ENCODE measurements around the gene STK24.

DNA sequence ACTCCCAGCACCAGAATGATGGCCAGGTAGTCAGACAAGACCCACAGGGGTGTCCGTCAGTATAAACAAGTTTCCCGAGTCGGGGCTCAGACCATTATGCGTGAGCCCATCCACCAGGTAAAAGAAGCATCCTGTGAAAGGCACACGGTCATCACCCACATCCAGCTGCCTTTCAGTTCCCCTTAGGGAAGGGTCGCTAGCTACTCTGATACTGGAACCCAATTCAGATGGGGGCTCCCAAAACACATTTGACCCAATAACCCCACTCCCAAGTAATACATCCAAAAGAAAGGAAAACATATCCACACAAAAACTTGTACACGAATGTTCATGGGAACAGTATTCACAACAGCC lies 66.8 kb downstream of the STK24 start:
- TF ChIP-seq, protein P1, sequence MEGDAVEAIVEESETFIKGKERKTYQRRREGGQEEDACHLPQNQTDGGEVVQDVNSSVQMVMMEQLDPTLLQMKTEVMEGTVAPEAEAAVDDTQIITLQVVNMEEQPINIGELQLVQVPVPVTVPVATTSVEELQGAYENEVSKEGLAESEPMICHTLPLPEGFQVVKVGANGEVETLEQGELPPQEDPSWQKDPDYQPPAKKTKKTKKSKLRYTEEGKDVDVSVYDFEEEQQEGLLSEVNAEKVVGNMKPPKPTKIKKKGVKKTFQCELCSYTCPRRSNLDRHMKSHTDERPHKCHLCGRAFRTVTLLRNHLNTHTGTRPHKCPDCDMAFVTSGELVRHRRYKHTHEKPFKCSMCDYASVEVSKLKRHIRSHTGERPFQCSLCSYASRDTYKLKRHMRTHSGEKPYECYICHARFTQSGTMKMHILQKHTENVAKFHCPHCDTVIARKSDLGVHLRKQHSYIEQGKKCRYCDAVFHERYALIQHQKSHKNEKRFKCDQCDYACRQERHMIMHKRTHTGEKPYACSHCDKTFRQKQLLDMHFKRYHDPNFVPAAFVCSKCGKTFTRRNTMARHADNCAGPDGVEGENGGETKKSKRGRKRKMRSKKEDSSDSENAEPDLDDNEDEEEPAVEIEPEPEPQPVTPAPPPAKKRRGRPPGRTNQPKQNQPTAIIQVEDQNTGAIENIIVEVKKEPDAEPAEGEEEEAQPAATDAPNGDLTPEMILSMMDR (IDR thresholded peaks at IDR 0.05 in 4 of 5, conservative IDR thresholded peaks at IDR 0.05 in 1 of 5): no peak
- no peak for TF ChIP-seq POLR2A (IDR thresholded peaks at IDR 0.05)

All from gastrocnemius medialis (tissue), 4 donors.